ENCODE data around the gene SLC39A7.
"Not testable (repeated sequence)": the region's sequence is repeated elsewhere in the genome, so short reads cannot be mapped to it uniquely, and the experiment has no call there.

The SLC39A7 gene

GRCh38 chr6:33226503-33227120 lies 25.9 kb downstream of the SLC39A7 start:
- peaks cover 23 to 34% of the 10 kb centered on the region in 2 experiments for H3K27me3 ChIP-seq (ENCODE audit: control insufficient read depth in 1 of 2, insufficient read depth in 1 of 2, low read length in 2 of 2)
- H3K4me3 ChIP-seq (ENCODE audit: insufficient read depth in 1 of 2, low read depth in 1 of 2, low read length in 2 of 2); H3K4me1 ChIP-seq (ENCODE audit: control insufficient read depth, insufficient read depth, low read depth, low read length); H3K14ac ChIP-seq (ENCODE audit: low read length in 2 of 2); H3K18ac ChIP-seq (ENCODE audit: low read depth in 1 of 2, low read length in 2 of 2); H3K23ac ChIP-seq (ENCODE audit: low read length in 2 of 2); H2AFZ ChIP-seq (ENCODE audit: low read depth, low read length); H2AK5ac ChIP-seq (ENCODE audit: low read length, severe bottlenecking); H2BK15ac ChIP-seq (ENCODE audit: low read depth, poor library complexity, severe bottlenecking); H2BK12ac ChIP-seq (ENCODE audit: low read length in 2 of 2); DNase-seq; H3K4ac ChIP-seq (ENCODE audit: low read depth in 1 of 2, low read length in 2 of 2); H2BK5ac ChIP-seq (ENCODE audit: low read depth, low read length, poor library complexity, severe bottlenecking); H4K91ac ChIP-seq (ENCODE audit: low read length); H3K9ac ChIP-seq (ENCODE audit: low read length); H3K9me3 ChIP-seq (ENCODE audit: control insufficient read depth, low read length); H3K36me3 ChIP-seq (ENCODE audit: control insufficient read depth in 1 of 2, insufficient read depth in 2 of 2, low read depth in 1 of 2, low read length in 2 of 2); H3K27ac ChIP-seq (ENCODE audit: low read length, poor library complexity, severe bottlenecking); H2BK120ac ChIP-seq (ENCODE audit: low read depth, low read length); H4K8ac ChIP-seq (ENCODE audit: low read length); H3K79me1 ChIP-seq (replicated peaks; ENCODE audit: low read length, poor library complexity, severe bottlenecking); H3K4me2 ChIP-seq (ENCODE audit: low read length, poor library complexity, severe bottlenecking): not testable (repeated sequence)
- WGBS = 33% methylated on average over 9 of the region's 14 CpGs

- Histone ChIP-seq H3K79me1 (replicated peaks; ENCODE audit: low read length, poor library complexity, severe bottlenecking) (no peaks in the 10 kb centered on the region), H3K4me1 (ENCODE audit: control insufficient read depth, insufficient read depth, low read depth, low read length) (no peaks in the 10 kb centered on the region), H3K4me3 (ENCODE audit: insufficient read depth in 1 of 2, low read depth in 1 of 2, low read length in 2 of 2) (no peak overlapping the region), H3K9me3 (ENCODE audit: control insufficient read depth, low read length) (no peaks in the 10 kb centered on the region), H3K23ac (ENCODE audit: low read length in 2 of 2) (no peak overlapping the region), H3K14ac (ENCODE audit: low read length in 2 of 2) (no peak overlapping the region), H2AFZ (ENCODE audit: low read depth, low read length) (no peak overlapping the region), H2BK15ac (ENCODE audit: low read depth, poor library complexity, severe bottlenecking) (no peak overlapping the region), H2BK12ac (ENCODE audit: low read length in 2 of 2) (no peak overlapping the region), H2BK5ac (ENCODE audit: low read depth, low read length, poor library complexity, severe bottlenecking) (no peak overlapping the region), H3K27ac (ENCODE audit: low read length, poor library complexity, severe bottlenecking) (no peak overlapping the region), H3K4me2 (ENCODE audit: low read length, poor library complexity, severe bottlenecking) (no peak overlapping the region), H3K36me3 (ENCODE audit: control insufficient read depth in 1 of 2, insufficient read depth in 2 of 2, low read depth in 1 of 2, low read length in 2 of 2) (no peaks in the 10 kb centered on the region), H3K18ac (ENCODE audit: low read depth in 1 of 2, low read length in 2 of 2) (no peak overlapping the region), H2AK5ac (ENCODE audit: low read length, severe bottlenecking) (no peak overlapping the region), H4K91ac (ENCODE audit: low read length) (no peak overlapping the region), H3K27me3 (ENCODE audit: control insufficient read depth in 1 of 2, insufficient read depth in 1 of 2, low read length in 2 of 2) (peaks cover 47 to 55% of the 10 kb centered on the region in 2 experiments), H3K9ac (ENCODE audit: low read length) (no peak overlapping the region), H4K8ac (ENCODE audit: low read length) (peak overlapping the region; percentile 7), H3K4ac (ENCODE audit: low read depth in 1 of 2, low read length in 2 of 2) (no peak overlapping the region), H2BK120ac (ENCODE audit: low read depth, low read length) (no peak overlapping the region)
- DNase-seq = no peak
- 6% methylated on average over 6 of the region's 6 CpGs for WGBS
Measured at GRCh38 chr6:33235221-33235634, 34.6 kb downstream of the SLC39A7 start.

- H3K36me3 ChIP-seq (ENCODE audit: control insufficient read depth in 1 of 2, insufficient read depth in 2 of 2, low read depth in 1 of 2, low read length in 2 of 2) = no peaks in the 10 kb centered on the region
Measured at GRCh38 chr6:33236328-33236727, 35.7 kb downstream of the SLC39A7 start.

GRCh38 chr6:33236852-33237251 lies 36.2 kb downstream of the SLC39A7 start:
- Histone ChIP-seq H3K4me2 (ENCODE audit: low read length, poor library complexity, severe bottlenecking) (no peak overlapping the region), H3K27ac (ENCODE audit: low read length, poor library complexity, severe bottlenecking) (no peak overlapping the region), H2BK15ac (ENCODE audit: low read depth, poor library complexity, severe bottlenecking) (no peak overlapping the region), H3K23ac (ENCODE audit: low read length in 2 of 2) (no peak overlapping the region), H4K91ac (ENCODE audit: low read length) (no peak overlapping the region), H3K36me3 (ENCODE audit: control insufficient read depth in 1 of 2, insufficient read depth in 2 of 2, low read depth in 1 of 2, low read length in 2 of 2) (no peaks in the 10 kb centered on the region), H2AK5ac (ENCODE audit: low read length, severe bottlenecking) (no peak overlapping the region), H3K14ac (ENCODE audit: low read length in 2 of 2) (no peak overlapping the region), H2BK5ac (ENCODE audit: low read depth, low read length, poor library complexity, severe bottlenecking) (no peak overlapping the region), H3K27me3 (ENCODE audit: control insufficient read depth in 1 of 2, insufficient read depth in 1 of 2, low read length in 2 of 2) (peaks cover 48% of the 10 kb centered on the region in 2 experiments), H3K9ac (ENCODE audit: low read length) (no peak overlapping the region), H3K4me1 (ENCODE audit: control insufficient read depth, insufficient read depth, low read depth, low read length) (no peaks in the 10 kb centered on the region), H2BK120ac (ENCODE audit: low read depth, low read length) (no peak overlapping the region), H2AFZ (ENCODE audit: low read depth, low read length) (no peak overlapping the region), H3K4ac (ENCODE audit: low read depth in 1 of 2, low read length in 2 of 2) (no peak overlapping the region), H4K8ac (ENCODE audit: low read length) (no peak overlapping the region), H3K18ac (ENCODE audit: low read depth in 1 of 2, low read length in 2 of 2) (no peak overlapping the region), H3K4me3 (ENCODE audit: insufficient read depth in 1 of 2, low read depth in 1 of 2, low read length in 2 of 2) (no peak overlapping the region), H3K79me1 (replicated peaks; ENCODE audit: low read length, poor library complexity, severe bottlenecking) (no peaks in the 10 kb centered on the region), H3K9me3 (ENCODE audit: control insufficient read depth, low read length) (no peaks in the 10 kb centered on the region), H2BK12ac (ENCODE audit: low read length in 2 of 2) (no peak overlapping the region)
- 91% methylated on average over 6 of the region's 6 CpGs for WGBS
- no peak for DNase-seq

More at GRCh38 chr6:33236328-33236727, 35.7 kb downstream of the SLC39A7 start:
- no peak overlapping the region for H2BK5ac ChIP-seq (ENCODE audit: low read depth, low read length, poor library complexity, severe bottlenecking)
- H2AK5ac ChIP-seq (ENCODE audit: low read length, severe bottlenecking) = no peak overlapping the region
- H2BK15ac ChIP-seq (ENCODE audit: low read depth, poor library complexity, severe bottlenecking) = no peak overlapping the region
- H3K9me3 ChIP-seq (ENCODE audit: control insufficient read depth, low read length) = no peaks in the 10 kb centered on the region
- no peak overlapping the region for H3K4me3 ChIP-seq (ENCODE audit: insufficient read depth in 1 of 2, low read depth in 1 of 2, low read length in 2 of 2)
- H2AFZ ChIP-seq (ENCODE audit: low read depth, low read length) = no peak overlapping the region
- H3K27me3 ChIP-seq (ENCODE audit: control insufficient read depth in 1 of 2, insufficient read depth in 1 of 2, low read length in 2 of 2) = peaks cover 51% of the 10 kb centered on the region in 2 experiments
- no peak overlapping the region for H3K9ac ChIP-seq (ENCODE audit: low read length)
- no peak overlapping the region for H3K4me2 ChIP-seq (ENCODE audit: low read length, poor library complexity, severe bottlenecking)
- H4K8ac ChIP-seq (ENCODE audit: low read length) = no peak overlapping the region
- no peak overlapping the region for H3K14ac ChIP-seq (ENCODE audit: low read length in 2 of 2)
- H4K91ac ChIP-seq (ENCODE audit: low read length) = no peak overlapping the region
- no peaks in the 10 kb centered on the region for H3K4me1 ChIP-seq (ENCODE audit: control insufficient read depth, insufficient read depth, low read depth, low read length)
- no peak for DNase-seq
- H3K23ac ChIP-seq (ENCODE audit: low read length in 2 of 2) = no peak overlapping the region
- no peak overlapping the region for H3K4ac ChIP-seq (ENCODE audit: low read depth in 1 of 2, low read length in 2 of 2)
- H3K27ac ChIP-seq (ENCODE audit: low read length, poor library complexity, severe bottlenecking) = no peak overlapping the region
- no peak overlapping the region for H2BK120ac ChIP-seq (ENCODE audit: low read depth, low read length)
- no peaks in the 10 kb centered on the region for H3K79me1 ChIP-seq (replicated peaks; ENCODE audit: low read length, poor library complexity, severe bottlenecking)
- no peak overlapping the region for H3K18ac ChIP-seq (ENCODE audit: low read depth in 1 of 2, low read length in 2 of 2)
- no peak overlapping the region for H2BK12ac ChIP-seq (ENCODE audit: low read length in 2 of 2)
